Neuronal stem cell (in vitro differentiated cells): ENCODE results near the gene CCDC157.

Experiments used
- DNase-seq: peaks from one replicate; pipeline ENCODE4 v3.0.0-alpha.2; 2013; ENCODE audit warnings: low spot score
- H2AFZ ChIP-seq: one replicate; pipeline ENCODE4 v1.6.1; 2013; ENCODE audit warnings: mild to moderate bottlenecking, low read length, inconsistent platforms
- H2AK5ac ChIP-seq: 2 replicates; pipeline ENCODE4 v1.6.1; 2013; ENCODE audit warnings: low read depth, mild to moderate bottlenecking, inconsistent platforms, low read length, moderate library complexity, mixed read lengths
- H2BK120ac ChIP-seq: 2 replicates; pipeline ENCODE4 v1.6.1; 2013; ENCODE audit warnings: low read depth, mild to moderate bottlenecking, inconsistent platforms, low read length, moderate library complexity, mixed read lengths
- H2BK12ac ChIP-seq: one replicate; pipeline ENCODE4 v1.6.1; 2013; ENCODE audit warnings: low read length, inconsistent platforms
- H2BK15ac ChIP-seq: 2 replicates; pipeline ENCODE4 v1.6.1; 2013; ENCODE audit warnings: mild to moderate bottlenecking, low read length, inconsistent platforms, mixed read lengths
- H2BK5ac ChIP-seq: one replicate; pipeline ENCODE4 v1.6.1; 2013; ENCODE audit warnings: inconsistent platforms, mild to moderate bottlenecking, low read length, moderate library complexity
- H3K14ac ChIP-seq: one replicate; pipeline ENCODE4 v1.6.1; 2013; ENCODE audit warnings: low read length, inconsistent platforms
- H3K18ac ChIP-seq: 2 replicates; pipeline ENCODE4 v1.6.1; 2013; ENCODE audit warnings: low read length, inconsistent platforms
- H3K23ac ChIP-seq: 2 replicates; pipeline ENCODE4 v1.6.1; 2013; ENCODE audit warnings: low read depth, mild to moderate bottlenecking, mixed read lengths, low read length, inconsistent platforms; ENCODE audit not compliant: poor library complexity
- H3K27ac ChIP-seq: replicated peaks from 3 replicates; pipeline ENCODE4 v1.5.1; 2013; ENCODE audit warnings: low read length, inconsistent platforms
- H3K27me3 ChIP-seq, 3 experiments: 2 replicates each; pipeline ENCODE4 v1.6.1; 2013; ENCODE audit warnings: low read length in 3 of 3, mild to moderate bottlenecking in 2 of 3, inconsistent platforms in 1 of 3, low read depth in 1 of 3, mixed read lengths in 1 of 3, moderate library complexity in 1 of 3; ENCODE audit not compliant: control insufficient read depth in 3 of 3, insufficient read depth in 3 of 3
- H3K36me3 ChIP-seq, 2 donors: replicated peaks in 1 of 2; 2 replicates each; pipeline ENCODE4 v1.6.1; 2013; ENCODE audit warnings: low read length in 2 of 2; ENCODE audit not compliant: control insufficient read depth in 2 of 2, insufficient read depth in 2 of 2
- H3K4ac ChIP-seq: 2 replicates; pipeline ENCODE4 v1.6.1; 2013; ENCODE audit warnings: inconsistent platforms, mild to moderate bottlenecking, low read length, moderate library complexity
- H3K4me1 ChIP-seq, 2 donors: 1 replicate in 1 of 2; 2 replicates in 1 of 2; pipeline ENCODE4 v1.6.1; 2013; ENCODE audit warnings: low read length in 2 of 2, low read depth in 1 of 2; ENCODE audit not compliant: control insufficient read depth in 2 of 2, insufficient read depth in 1 of 2
- H3K4me2 ChIP-seq: one replicate; pipeline ENCODE4 v1.6.1; 2013; ENCODE audit warnings: mild to moderate bottlenecking, low read length, inconsistent platforms; ENCODE audit not compliant: insufficient read depth, poor library complexity, severe bottlenecking
- H3K4me3 ChIP-seq, 2 donors: 2 replicates each; pipeline ENCODE4 v1.5.1; 2013; ENCODE audit warnings: low read length in 2 of 2, mild to moderate bottlenecking in 2 of 2, inconsistent platforms in 1 of 2, moderate library complexity in 1 of 2
- H3K79me1 ChIP-seq: one replicate; pipeline ENCODE4 v1.6.1; 2013; ENCODE audit warnings: low read depth, mild to moderate bottlenecking, inconsistent platforms, low read length, moderate library complexity
- H3K9ac ChIP-seq: one replicate; pipeline ENCODE4 v1.6.1; 2013; ENCODE audit warnings: mild to moderate bottlenecking, low read depth, low read length, inconsistent platforms; ENCODE audit not compliant: poor library complexity
- H3K9me3 ChIP-seq, 2 donors: replicated peaks in 1 of 2; 2 replicates each; pipeline versions ENCODE3 to v1.6.1; 2013; ENCODE audit warnings: low read length in 2 of 2, mild to moderate bottlenecking in 2 of 2, inconsistent platforms in 1 of 2, low read depth in 1 of 2, mixed read lengths in 1 of 2, moderate library complexity in 1 of 2; ENCODE audit not compliant: control insufficient read depth in 2 of 2, insufficient read depth in 1 of 2
- H4K8ac ChIP-seq: one replicate; pipeline ENCODE4 v1.6.1; 2013; ENCODE audit warnings: low read depth, mild to moderate bottlenecking, inconsistent platforms, low read length, moderate library complexity
- H4K91ac ChIP-seq: one replicate; pipeline ENCODE4 v1.6.1; 2013; ENCODE audit warnings: low read length, low read depth, mild to moderate bottlenecking, inconsistent platforms; ENCODE audit not compliant: poor library complexity
- WGBS, 2 donors: extraction: QIAGEN DNeasy Blood & Tissue Kit; methylation state at CpG; one replicate each; pipeline ENCODE4 v1.1.7; 2013; ENCODE audit warnings: missing lambda C conversion rate in 2 of 2, mixed read lengths in 1 of 2; ENCODE audit not compliant: insufficient read length in 2 of 2, insufficient replicate concordance in 1 of 2; ENCODE audit errors: extremely low coverage in 2 of 2; 5-methylcytosine and 5-hydroxymethylcytosine counted together

CCDC157 gene

GRCh38 chr22:30424534-30425326 is 67.9 kb downstream of the CCDC157 start:
- Histone ChIP-seq H3K4me1 (peaks cover 21 to 40% of the 10 kb centered on the region in 2 donors), H3K27ac (peak overlapping the region; percentile 87), H4K91ac (no peak overlapping the region), H2BK12ac (no peak overlapping the region), H2BK5ac (no peak overlapping the region), H2AFZ (peak overlapping the region; percentile 85), H3K36me3 (peaks cover 1 to 20% of the 10 kb centered on the region in 2 donors), H4K8ac (no peak overlapping the region), H3K4ac (no peak overlapping the region), H3K9me3 (no peaks in the 10 kb centered on the region), H3K9ac (peak overlapping the region; percentile 15), H3K14ac (no peak overlapping the region), H3K4me3 (peak overlapping the region; percentile 71 to 84), H3K79me1 (peaks cover 2% of the 10 kb centered on the region), H2BK120ac (no peak overlapping the region), H2AK5ac (no peak overlapping the region), H3K4me2 (peak overlapping the region; percentile 48), H3K27me3 (no peaks in the 10 kb centered on the region), H3K23ac (no peak overlapping the region), H3K18ac (no peak overlapping the region), H2BK15ac (no peak overlapping the region)
- DNase-seq = no peak
- WGBS, 2 donors = no CpG with 5 or more reads among the region's 20 CpGs

GRCh38 chr22:30425327-30425615 is 68.5 kb downstream of the CCDC157 start:
- no peak for DNase-seq
- Histone ChIP-seq H3K4ac (no peak overlapping the region), H3K36me3 (peaks cover 1 to 18% of the 10 kb centered on the region in 2 donors), H2AFZ (peak overlapping the region; percentile 81), H3K27me3 (no peaks in the 10 kb centered on the region), H4K91ac (no peak overlapping the region), H2BK120ac (no peak overlapping the region), H3K4me1 (peaks cover 21 to 39% of the 10 kb centered on the region in 2 donors), H2BK15ac (no peak overlapping the region), H2BK12ac (no peak overlapping the region), H3K23ac (no peak overlapping the region), H2AK5ac (no peak overlapping the region), H3K14ac (no peak overlapping the region), H4K8ac (no peak overlapping the region), H3K79me1 (peaks cover 2% of the 10 kb centered on the region), H3K4me3 (peak overlapping the region; percentile 84 to 90), H2BK5ac (no peak overlapping the region), H3K4me2 (peak overlapping the region; percentile 73), H3K9me3 (no peaks in the 10 kb centered on the region), H3K18ac (no peak overlapping the region), H3K27ac (no peak overlapping the region), H3K9ac (no peak overlapping the region)
- WGBS, 2 donors = no CpG with 5 or more reads among the region's 9 CpGs

- WGBS, 2 donors = no CpG with 5 or more reads among the region's 61 CpGs
- Histone ChIP-seq H3K4me1 (peaks cover 21 to 34% of the 10 kb centered on the region in 2 donors), H3K4ac (no peak within 1 kb of the TSS), H3K79me1 (peaks cover 2% of the 10 kb centered on the region), H4K91ac (no peak within 1 kb of the TSS), H2BK12ac (no peak within 1 kb of the TSS), H3K27me3 (no peaks in the 10 kb centered on the region), H3K9ac (peak within 1 kb of the TSS; percentile 96), H2BK5ac (no peak within 1 kb of the TSS), H2AK5ac (peak within 1 kb of the TSS; percentile 26), H3K18ac (peak within 1 kb of the TSS; percentile 81), H3K14ac (no peak within 1 kb of the TSS), H2BK120ac (no peak within 1 kb of the TSS), H2BK15ac (peak within 1 kb of the TSS; percentile 41), H3K4me2 (peak within 1 kb of the TSS; percentile 73), H4K8ac (no peak within 1 kb of the TSS), H3K23ac (no peak within 1 kb of the TSS), H3K36me3 (peaks cover 1 to 17% of the 10 kb centered on the region in 2 donors), H3K9me3 (no peaks in the 10 kb centered on the region), H3K4me3 (peak within 1 kb of the TSS; percentile 84 to 90), H2AFZ (peak within 1 kb of the TSS; percentile 85), H3K27ac (no peak within 1 kb of the TSS)
- DNase-seq = peak; percentile 66
Observed at GRCh38 chr22:30425616-30426387, 69.0 kb downstream of the CCDC157 start, which contains the start of gene MTFP1. Gene MTFP1, plus strand, starts transcription at chr22:30425768. Its CDS starts 112 bp downstream, at chr22:30425880.
